KMS-11 (cell line): ENCODE measurements around the gene MYO18B.

ENCODE experiments used
- H2AFZ ChIP-seq: fragments of 200-600 bp; sonication (generic); 2 replicates; pipeline ENCODE4 v1.6.1; 2016; ENCODE audit warnings: antibody characterized with exemption, mixed run types, low read depth
- H3K27ac ChIP-seq: fragments of 200-600 bp; sonication (generic); 2 replicates; pipeline ENCODE4 v1.6.1; 2016; ENCODE audit warnings: mild to moderate bottlenecking, mixed run types
- H3K27me3 ChIP-seq: fragments of 200-600 bp; sonication (generic); 2 replicates; pipeline ENCODE4 v1.6.1; 2017; ENCODE audit warnings: mild to moderate bottlenecking, low read depth, mixed run types, moderate library complexity; ENCODE audit not compliant: insufficient read depth
- H3K36me3 ChIP-seq: fragments of 200-600 bp; sonication (generic); 2 replicates; pipeline ENCODE4 v1.6.1; 2017; ENCODE audit warnings: mild to moderate bottlenecking, mixed run types; ENCODE audit not compliant: insufficient read depth
- H3K4me1 ChIP-seq: fragments of 200-600 bp; sonication (generic); 2 replicates; pipeline ENCODE4 v1.6.1; 2016; ENCODE audit warnings: mild to moderate bottlenecking, low read depth, mixed run types; ENCODE audit not compliant: poor library complexity, severe bottlenecking
- H3K4me2 ChIP-seq: fragments of 200-600 bp; sonication (generic); 2 replicates; pipeline ENCODE4 v1.7.0; 2016; ENCODE audit warnings: mild to moderate bottlenecking, mixed run types
- H3K4me3 ChIP-seq: fragments of 200-600 bp; sonication (generic); IDR thresholded peaks from 2 replicates; pipeline ENCODE4 v1.6.1; 2017; ENCODE audit warnings: low read depth, low read length, mixed read lengths; ENCODE audit not compliant: insufficient read depth
- H3K79me2 ChIP-seq: fragments of 200-600 bp; sonication (generic); 2 replicates; pipeline ENCODE4 v1.6.1; 2016; ENCODE audit warnings: low read depth, mixed run types; ENCODE audit not compliant: insufficient read depth
- H3K9ac ChIP-seq: fragments of 200-600 bp; sonication (generic); 2 replicates; pipeline ENCODE4 v1.6.1; 2016; ENCODE audit warnings: mild to moderate bottlenecking, mixed run types
- H4K20me1 ChIP-seq: fragments of 200-600 bp; sonication (generic); 2 replicates; pipeline ENCODE4 v1.6.1; 2016; ENCODE audit warnings: mild to moderate bottlenecking, mixed run types; ENCODE audit not compliant: insufficient read depth
- CTCF ChIP-seq: fragments of 200-600 bp; sonication (generic); conservative IDR thresholded peaks from 2 replicates; pipeline ENCODE4 v1.6.1; 2017; ENCODE audit warnings: low read depth, mild to moderate bottlenecking, antibody characterized with exemption, low read length, moderate library complexity, mixed read lengths

Gene MYO18B

GRCh38 chr22:25896592-25896991 lies 154.6 kb downstream of the MYO18B start:
- H3K4me3 ChIP-seq, result no peak overlapping the region
- H3K27ac ChIP-seq, result no peak overlapping the region
- no peaks in the 10 kb centered on the region for H4K20me1 ChIP-seq
- no peak overlapping the region for H3K9ac ChIP-seq
- TF ChIP-seq CTCF, result no peak
- no peaks in the 10 kb centered on the region for H3K4me1 ChIP-seq
- no peak overlapping the region for H3K4me2 ChIP-seq
- no peaks in the 10 kb centered on the region for H3K79me2 ChIP-seq
- H2AFZ ChIP-seq, result no peak overlapping the region
- no peaks in the 10 kb centered on the region for H3K36me3 ChIP-seq
- no peaks in the 10 kb centered on the region for H3K27me3 ChIP-seq

- Histone ChIP-seq H3K4me1 (no peaks in the 10 kb centered on the region), H4K20me1 (no peaks in the 10 kb centered on the region), H3K27ac (no peak overlapping the region), H2AFZ (no peak overlapping the region), H3K27me3 (no peaks in the 10 kb centered on the region), H3K36me3 (no peaks in the 10 kb centered on the region), H3K4me2 (no peak overlapping the region), H3K79me2 (no peaks in the 10 kb centered on the region), H3K4me3 (no peak overlapping the region), H3K9ac (no peak overlapping the region)
- TF ChIP-seq CTCF, result peak; percentile 42; the same call in 1 of the 2 replicates
These were observed 156.8 kb downstream of the MYO18B start for GRCh38 chr22:25898707-25899365.

GRCh38 chr22:25899566-25899965 lies 157.6 kb downstream of the MYO18B start:
- Histone ChIP-seq H3K4me1 (no peaks in the 10 kb centered on the region), H3K27me3 (no peaks in the 10 kb centered on the region), H3K36me3 (no peaks in the 10 kb centered on the region), H4K20me1 (no peaks in the 10 kb centered on the region), H3K4me2 (no peak overlapping the region), H3K4me3 (no peak overlapping the region), H3K79me2 (no peaks in the 10 kb centered on the region), H2AFZ (no peak overlapping the region), H3K9ac (no peak overlapping the region), H3K27ac (no peak overlapping the region)
- TF ChIP-seq CTCF, result no peak

GRCh38 chr22:25900390-25900789 lies 158.4 kb downstream of the MYO18B start:
- no peak for TF ChIP-seq CTCF
- H2AFZ ChIP-seq, result no peak overlapping the region
- H3K27ac ChIP-seq, result no peak overlapping the region
- no peak overlapping the region for H3K4me3 ChIP-seq
- H3K27me3 ChIP-seq, result no peaks in the 10 kb centered on the region
- H3K4me1 ChIP-seq, result no peaks in the 10 kb centered on the region
- H3K9ac ChIP-seq, result no peak overlapping the region
- no peak overlapping the region for H3K4me2 ChIP-seq
- H3K36me3 ChIP-seq, result no peaks in the 10 kb centered on the region
- H4K20me1 ChIP-seq, result no peaks in the 10 kb centered on the region
- H3K79me2 ChIP-seq, result no peaks in the 10 kb centered on the region
